ENCODE data around the gene IPMK.

- TF ChIP-seq CTCF (IDR thresholded peaks at IDR 0.05) (no peak), POLR2AphosphoS5 (IDR thresholded peaks at IDR 0.05) (no peak), POLR2A (IDR thresholded peaks at IDR 0.05) (no peak), EP300 (IDR thresholded peaks at IDR 0.05; ENCODE audit: low read depth) (no peak)
Measured at GRCh38 chr10:58179238-58179637, 88.5 kb downstream of the IPMK start.

All from transverse colon (tissue), 4 donors.